DOHH2 (cell line): ENCODE measurements around the gene NPR3.

ENCODE experiments used
- H3F3A ChIP-seq: fragments of 200-600 bp; sonication (generic), shearing (Covaris generic); 2 replicates; pipeline ENCODE4 v1.6.0; 2016; ENCODE audit warnings: antibody characterized with exemption, mild to moderate bottlenecking; ENCODE audit not compliant: control insufficient read depth, insufficient read depth
- H3K27ac ChIP-seq: fragments of 200-600 bp; sonication (generic); 2 replicates; pipeline ENCODE4 v1.5.1; 2014; ENCODE audit warnings: low read depth, mild to moderate bottlenecking, low read length, moderate library complexity
- H3K27me3 ChIP-seq: fragments of 200-600 bp; sonication (generic); 2 replicates; pipeline ENCODE4 v1.6.1; 2014; ENCODE audit warnings: mild to moderate bottlenecking, low read length, mixed read lengths; ENCODE audit not compliant: control insufficient read depth
- H3K36me3 ChIP-seq: fragments of 200-600 bp; sonication (generic); 2 replicates; pipeline ENCODE4 v1.6.1; 2014; ENCODE audit warnings: mild to moderate bottlenecking, low read length, moderate library complexity, mixed read lengths; ENCODE audit not compliant: control insufficient read depth
- H3K4me1 ChIP-seq: fragments of 200-600 bp; sonication (generic); 2 replicates; pipeline ENCODE4 v1.6.1; 2014; ENCODE audit warnings: mild to moderate bottlenecking, low read length, mixed read lengths; ENCODE audit not compliant: control insufficient read depth
- H3K4me2 ChIP-seq: fragments of 200-600 bp; sonication (generic); 2 replicates; pipeline ENCODE4 v1.6.0; 2014; ENCODE audit warnings: mild to moderate bottlenecking, low read length, moderate library complexity
- H3K4me3 ChIP-seq: fragments of 200-600 bp; sonication (generic); 2 replicates; pipeline ENCODE4 v1.5.1; 2014; ENCODE audit warnings: mild to moderate bottlenecking, low read length, mixed read lengths
- H3K79me2 ChIP-seq: fragments of 200-600 bp; sonication (generic); 2 replicates; pipeline ENCODE4 v1.6.1; 2014; ENCODE audit warnings: mild to moderate bottlenecking, low read length, mixed read lengths; ENCODE audit not compliant: control insufficient read depth
- H3K9me2 ChIP-seq: fragments of 200-600 bp; sonication (generic); replicated peaks from 2 replicates; pipeline ENCODE4 v1.6.1; 2014; ENCODE audit warnings: mild to moderate bottlenecking, low read length, mixed read lengths; ENCODE audit not compliant: control insufficient read depth
- H3K9me3 ChIP-seq: fragments of 200-600 bp; sonication (generic); 2 replicates; pipeline ENCODE4 v1.6.1; 2014; ENCODE audit warnings: antibody characterized with exemption, low read length, mixed read lengths; ENCODE audit not compliant: control insufficient read depth, insufficient read depth
- H4K20me1 ChIP-seq: fragments of 200-600 bp; sonication (generic); 2 replicates; pipeline ENCODE4 v1.6.0; 2014; ENCODE audit warnings: low read depth, mild to moderate bottlenecking, antibody characterized with exemption, low read length, moderate library complexity; ENCODE audit not compliant: control insufficient read depth, insufficient read depth
- EZH2phosphoT487 ChIP-seq: fragments of 200-600 bp; sonication (generic); IDR thresholded peaks from 2 replicates; pipeline ENCODE4 v1.6.1; 2017; ENCODE audit warnings: borderline replicate concordance, mild to moderate bottlenecking, antibody characterized with exemption, low read length, moderate library complexity, mixed read lengths
- TF ChIP-seq, protein P1 (sequence below): fragments of 200-600 bp; sonication (generic); IDR thresholded peaks from one replicate; pipeline ENCODE4 v1.5.1; 2014; ENCODE audit warnings: antibody characterized with exemption, mild to moderate bottlenecking, low read depth, low read length; ENCODE audit not compliant: poor library complexity, severe bottlenecking

The NPR3 gene

DNA sequence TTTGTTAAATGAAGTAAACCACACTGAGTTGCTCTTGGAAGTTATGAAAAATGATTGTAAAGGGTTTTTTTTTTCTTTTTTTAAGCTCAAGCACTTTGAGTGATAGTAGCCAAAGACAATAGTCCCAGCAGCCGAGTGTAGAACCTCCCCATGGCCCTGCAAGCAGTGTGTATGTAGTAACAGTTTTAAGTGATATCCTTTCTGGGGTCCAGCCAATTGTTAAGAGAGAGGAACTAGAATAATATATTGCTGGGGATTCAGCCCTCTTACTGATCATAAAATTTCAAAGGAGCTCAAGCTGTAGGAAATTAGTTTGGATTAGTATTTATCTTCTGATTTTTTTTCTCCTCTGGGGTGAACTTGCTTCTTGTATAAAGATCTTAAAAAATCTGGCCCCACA, 43.2 kb downstream of the NPR3 start:
- H3K27ac ChIP-seq = no peak overlapping the region
- H3K79me2 ChIP-seq = no peaks in the 10 kb centered on the region
- H4K20me1 ChIP-seq = no peaks in the 10 kb centered on the region
- no peaks in the 10 kb centered on the region for H3K36me3 ChIP-seq
- no peak overlapping the region for H3K4me2 ChIP-seq
- no peaks in the 10 kb centered on the region for H3K9me3 ChIP-seq
- no peak overlapping the region for H3K4me3 ChIP-seq
- no peaks in the 10 kb centered on the region for H3K9me2 ChIP-seq
- H3K27me3 ChIP-seq = no peaks in the 10 kb centered on the region
- TF ChIP-seq EZH2phosphoT487 = no peak
- TF ChIP-seq, protein P1, sequence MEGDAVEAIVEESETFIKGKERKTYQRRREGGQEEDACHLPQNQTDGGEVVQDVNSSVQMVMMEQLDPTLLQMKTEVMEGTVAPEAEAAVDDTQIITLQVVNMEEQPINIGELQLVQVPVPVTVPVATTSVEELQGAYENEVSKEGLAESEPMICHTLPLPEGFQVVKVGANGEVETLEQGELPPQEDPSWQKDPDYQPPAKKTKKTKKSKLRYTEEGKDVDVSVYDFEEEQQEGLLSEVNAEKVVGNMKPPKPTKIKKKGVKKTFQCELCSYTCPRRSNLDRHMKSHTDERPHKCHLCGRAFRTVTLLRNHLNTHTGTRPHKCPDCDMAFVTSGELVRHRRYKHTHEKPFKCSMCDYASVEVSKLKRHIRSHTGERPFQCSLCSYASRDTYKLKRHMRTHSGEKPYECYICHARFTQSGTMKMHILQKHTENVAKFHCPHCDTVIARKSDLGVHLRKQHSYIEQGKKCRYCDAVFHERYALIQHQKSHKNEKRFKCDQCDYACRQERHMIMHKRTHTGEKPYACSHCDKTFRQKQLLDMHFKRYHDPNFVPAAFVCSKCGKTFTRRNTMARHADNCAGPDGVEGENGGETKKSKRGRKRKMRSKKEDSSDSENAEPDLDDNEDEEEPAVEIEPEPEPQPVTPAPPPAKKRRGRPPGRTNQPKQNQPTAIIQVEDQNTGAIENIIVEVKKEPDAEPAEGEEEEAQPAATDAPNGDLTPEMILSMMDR = no peak
- no peaks in the 10 kb centered on the region for H3F3A ChIP-seq
- H3K4me1 ChIP-seq = no peaks in the 10 kb centered on the region

DNA sequence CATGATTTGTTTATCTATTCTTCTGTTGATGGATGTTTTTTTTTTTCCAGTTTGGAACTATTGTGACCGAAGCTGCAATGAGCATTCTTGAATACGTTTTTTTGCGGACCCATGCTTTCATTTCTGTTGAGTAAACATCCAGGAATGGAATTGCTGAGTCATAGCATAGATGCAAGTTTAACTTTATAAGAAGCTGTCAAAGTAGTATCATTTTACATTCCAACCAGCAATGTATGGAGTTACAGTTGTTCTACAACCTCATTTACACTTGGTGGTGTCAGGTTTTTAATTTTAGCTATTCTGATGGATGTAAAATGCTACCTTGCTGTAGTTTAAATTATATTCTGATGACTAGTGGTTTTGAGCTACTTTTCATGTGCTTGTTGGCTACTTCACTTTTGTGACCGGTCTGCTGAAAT, 49.0 kb downstream of the NPR3 start:
- H3K79me2 ChIP-seq = no peaks in the 10 kb centered on the region
- no peaks in the 10 kb centered on the region for H4K20me1 ChIP-seq
- H3K4me1 ChIP-seq = no peaks in the 10 kb centered on the region
- no peaks in the 10 kb centered on the region for H3K9me2 ChIP-seq
- no peaks in the 10 kb centered on the region for H3K27me3 ChIP-seq
- H3K36me3 ChIP-seq = no peaks in the 10 kb centered on the region
- no peaks in the 10 kb centered on the region for H3K9me3 ChIP-seq
- no peak overlapping the region for H3K27ac ChIP-seq
- H3F3A ChIP-seq = no peaks in the 10 kb centered on the region
- H3K4me2 ChIP-seq = no peak overlapping the region
- TF ChIP-seq, protein P1 = no peak
- no peak for TF ChIP-seq EZH2phosphoT487
- H3K4me3 ChIP-seq = no peak overlapping the region

DNA sequence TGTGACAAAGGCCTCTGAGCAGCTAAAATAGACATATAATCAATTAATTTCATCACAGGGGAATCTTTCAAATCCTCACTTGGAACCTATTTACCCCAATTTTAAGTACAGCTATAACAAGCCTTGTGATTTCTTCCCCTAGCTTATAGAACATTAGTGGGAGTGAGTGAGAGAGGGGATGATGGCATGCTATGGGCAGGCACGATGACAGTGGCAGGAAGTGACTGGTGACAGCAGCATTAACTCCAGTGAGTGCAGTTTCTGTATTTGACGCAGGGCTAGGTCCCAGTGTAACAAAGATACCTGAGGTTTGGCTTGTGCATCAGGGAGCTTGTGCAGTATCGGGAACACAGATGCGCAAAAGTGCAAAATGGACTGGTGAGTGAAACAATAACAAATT, 54.1 kb downstream of the NPR3 start:
- no peaks in the 10 kb centered on the region for H4K20me1 ChIP-seq
- no peaks in the 10 kb centered on the region for H3F3A ChIP-seq
- no peak overlapping the region for H3K4me3 ChIP-seq
- H3K27me3 ChIP-seq = no peaks in the 10 kb centered on the region
- no peaks in the 10 kb centered on the region; the same call in 1 of the 2 replicates for H3K9me2 ChIP-seq
- H3K79me2 ChIP-seq = no peaks in the 10 kb centered on the region
- H3K9me3 ChIP-seq = no peaks in the 10 kb centered on the region
- H3K36me3 ChIP-seq = no peaks in the 10 kb centered on the region
- H3K4me2 ChIP-seq = no peak overlapping the region
- H3K27ac ChIP-seq = no peak overlapping the region
- H3K4me1 ChIP-seq = no peaks in the 10 kb centered on the region
- TF ChIP-seq, protein P1 = no peak

DNA sequence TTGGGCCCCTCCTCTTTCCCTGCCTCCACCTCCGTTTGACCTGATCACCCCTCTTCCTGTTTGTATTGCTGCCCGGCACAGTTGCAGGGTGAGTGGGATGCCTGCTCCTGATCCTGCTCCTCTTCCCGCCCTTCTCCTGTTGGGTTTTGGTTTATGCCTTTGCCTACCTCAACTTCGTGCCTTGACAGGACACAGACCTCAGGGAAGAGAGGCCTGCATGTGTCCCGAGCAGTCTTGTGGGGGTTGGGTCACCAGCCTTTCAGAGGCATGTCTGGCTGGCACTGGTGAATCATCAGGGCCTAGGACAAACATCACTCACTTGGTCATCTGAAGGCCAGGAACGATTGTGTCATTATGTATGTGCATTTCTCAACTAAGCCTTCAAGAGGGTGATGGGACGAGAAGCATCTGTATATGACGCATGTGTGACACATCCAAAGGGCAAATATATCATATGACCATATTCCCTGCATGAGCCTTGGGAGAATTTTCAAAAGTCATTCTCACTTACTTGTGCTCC, 56.9 kb downstream of the NPR3 start:
- no peaks in the 10 kb centered on the region for H3K27me3 ChIP-seq
- H3F3A ChIP-seq = no peaks in the 10 kb centered on the region
- no peaks in the 10 kb centered on the region for H3K9me3 ChIP-seq
- no peak overlapping the region for H3K4me2 ChIP-seq
- no peaks in the 10 kb centered on the region for H3K4me1 ChIP-seq
- no peaks in the 10 kb centered on the region; the same call in 1 of the 2 replicates for H3K9me2 ChIP-seq
- H3K27ac ChIP-seq = no peak overlapping the region
- TF ChIP-seq, protein P1 = no peak
- no peak for TF ChIP-seq EZH2phosphoT487
- no peaks in the 10 kb centered on the region for H3K79me2 ChIP-seq
- H4K20me1 ChIP-seq = no peaks in the 10 kb centered on the region
- H3K36me3 ChIP-seq = no peaks in the 10 kb centered on the region
- H3K4me3 ChIP-seq = no peak overlapping the region
